ENCODE measurements around the gene CDC34.

CDC34 gene, protein sequence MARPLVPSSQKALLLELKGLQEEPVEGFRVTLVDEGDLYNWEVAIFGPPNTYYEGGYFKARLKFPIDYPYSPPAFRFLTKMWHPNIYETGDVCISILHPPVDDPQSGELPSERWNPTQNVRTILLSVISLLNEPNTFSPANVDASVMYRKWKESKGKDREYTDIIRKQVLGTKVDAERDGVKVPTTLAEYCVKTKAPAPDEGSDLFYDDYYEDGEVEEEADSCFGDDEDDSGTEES

DNA sequence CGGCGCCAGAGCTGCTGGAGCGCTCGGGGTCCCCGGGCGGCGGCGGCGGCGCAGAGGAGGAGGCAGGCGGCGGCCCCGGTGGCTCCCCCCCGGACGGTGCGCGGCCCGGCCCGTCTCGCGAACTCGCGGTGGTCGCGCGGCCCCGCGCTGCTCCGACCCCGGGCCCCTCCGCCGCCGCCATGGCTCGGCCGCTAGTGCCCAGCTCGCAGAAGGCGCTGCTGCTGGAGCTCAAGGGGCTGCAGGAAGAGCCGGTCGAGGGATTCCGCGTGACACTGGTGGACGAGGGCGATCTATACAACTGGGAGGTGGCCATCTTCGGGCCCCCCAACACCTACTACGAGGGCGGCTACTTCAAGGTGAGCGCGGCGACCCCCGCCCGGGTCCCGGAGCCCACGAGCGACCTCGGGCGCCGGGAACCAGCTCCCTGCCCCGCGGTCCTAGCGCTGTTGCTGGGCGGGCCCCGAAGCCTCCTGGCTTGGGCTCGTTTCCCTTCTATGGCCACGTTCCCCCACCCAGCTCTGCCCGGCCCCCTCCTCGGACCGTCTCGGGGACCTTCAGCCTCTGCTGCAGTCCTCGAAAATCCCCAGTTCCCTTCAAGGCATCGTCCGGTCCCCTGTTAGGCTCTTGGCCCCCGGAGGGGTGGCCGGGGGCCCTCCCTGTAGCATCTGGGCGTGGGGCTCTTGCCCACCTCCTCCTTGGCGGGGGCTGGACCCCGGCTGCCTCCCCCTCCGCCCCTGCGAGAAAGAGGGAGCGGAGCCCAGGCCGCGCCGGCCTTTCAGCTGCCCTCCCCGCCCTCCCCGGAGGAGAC is at the start of gene CDC34:
Gene CDC34, plus strand, starts transcription at position 8 of the 808 bp plus-strand sequence. Its CDS starts 172 bp downstream, at position 180.
- no peak for DNase-seq (ENCODE audit: low read depth in 2 of 3, low spot score in 2 of 3)

DNA sequence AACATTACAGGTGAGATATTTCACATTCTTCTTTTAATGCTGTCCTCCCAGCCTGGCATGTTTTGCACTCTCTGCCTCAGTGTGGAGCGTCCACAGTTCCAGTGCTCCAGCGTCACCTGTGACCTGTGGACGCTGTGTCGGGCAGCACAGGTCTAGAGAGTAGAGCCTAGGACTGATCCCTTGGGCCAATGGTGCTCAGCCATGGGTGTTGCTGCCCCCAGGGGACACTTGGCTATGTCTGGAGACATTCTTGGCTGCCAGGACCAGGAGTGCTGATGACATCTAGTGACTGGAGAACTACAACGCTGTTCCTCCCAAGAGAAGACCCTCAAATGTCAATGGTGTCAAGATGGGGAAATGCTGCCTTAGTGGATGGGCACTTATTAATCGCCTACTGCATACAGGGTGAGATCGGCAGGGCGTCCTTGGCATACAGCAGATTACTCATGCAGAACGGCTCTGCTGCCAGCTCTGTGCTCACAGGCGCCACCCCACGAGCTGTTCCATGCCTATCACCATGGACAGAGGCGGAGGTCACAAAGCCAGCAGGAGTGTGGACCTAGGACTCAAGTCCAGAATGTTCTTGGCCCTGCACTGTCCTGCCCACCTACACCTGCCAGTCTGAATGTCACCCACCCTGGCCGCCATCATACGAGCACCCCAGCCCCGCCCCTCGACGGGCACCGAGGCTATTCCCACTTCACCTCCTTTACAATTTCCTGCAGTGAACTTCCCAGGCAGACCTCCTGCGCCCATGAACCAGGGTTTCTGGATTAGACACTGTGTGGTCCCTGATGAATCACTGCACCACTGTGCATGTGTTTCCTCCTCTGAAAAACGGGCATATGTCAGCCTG is 49.1 kb upstream of the CDC34 start:
- DNase-seq (ENCODE audit: low read depth in 2 of 3, low spot score in 2 of 3), result no peak

DNA sequence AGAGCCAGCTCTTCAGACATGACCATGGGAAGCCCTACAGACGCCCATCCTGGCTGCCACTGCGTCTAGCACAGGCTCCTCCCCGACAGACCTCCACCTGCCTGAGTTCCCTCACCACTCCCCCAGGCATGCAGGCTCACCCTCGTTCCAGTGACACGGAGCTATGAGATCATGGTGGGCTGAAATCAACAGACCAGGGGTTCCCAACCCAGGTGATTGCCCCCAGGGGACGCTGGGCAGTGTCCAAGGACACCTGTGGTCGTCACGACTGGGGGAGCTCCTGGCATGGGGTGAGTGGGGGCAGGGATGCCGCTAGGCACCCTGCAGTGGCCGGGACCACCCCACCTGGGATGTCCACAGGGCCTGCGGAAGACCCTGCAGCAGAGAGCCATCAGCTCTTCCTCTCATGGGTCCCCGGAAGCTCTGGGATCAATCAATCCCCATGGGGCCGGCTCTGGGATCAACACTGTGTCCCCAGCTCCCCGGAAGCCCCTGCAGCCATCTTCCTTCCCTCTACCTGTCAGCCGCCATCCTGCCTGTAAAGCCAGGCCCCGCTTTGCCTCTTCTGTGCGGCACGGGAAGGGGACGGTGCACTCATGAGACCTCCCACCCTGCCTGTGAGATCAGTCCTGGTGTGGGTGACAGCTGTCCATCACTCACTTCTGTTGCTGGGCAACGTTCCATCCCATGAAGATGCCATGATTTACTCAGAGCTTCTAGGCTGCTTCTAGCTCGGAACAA is 48.1 kb upstream of the CDC34 start:
- no peak for DNase-seq (ENCODE audit: low read depth in 2 of 3, low spot score in 2 of 3)

DNA sequence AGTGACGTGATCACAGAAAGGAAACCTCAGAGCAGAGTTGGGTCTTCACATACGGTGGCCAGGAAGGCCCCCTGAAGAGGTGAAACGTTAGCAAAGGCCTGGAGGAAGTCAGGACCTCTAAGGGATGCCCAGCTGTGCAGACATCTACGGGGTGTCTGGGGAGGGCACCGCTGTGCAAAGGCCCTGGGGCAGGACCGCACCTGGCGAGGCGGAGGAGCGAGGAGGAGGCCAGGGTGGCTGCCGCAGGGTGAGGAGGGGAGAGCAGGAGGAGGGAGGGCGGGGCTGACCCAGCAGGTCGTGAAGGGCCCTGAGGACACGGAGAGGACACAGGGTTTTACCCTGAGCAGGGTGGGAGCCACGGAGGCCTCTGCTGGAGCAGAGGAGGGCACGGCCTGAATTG is 47.1 kb upstream of the CDC34 start:
- no peak for DNase-seq (ENCODE audit: low read depth in 2 of 3, low spot score in 2 of 3)

DNA sequence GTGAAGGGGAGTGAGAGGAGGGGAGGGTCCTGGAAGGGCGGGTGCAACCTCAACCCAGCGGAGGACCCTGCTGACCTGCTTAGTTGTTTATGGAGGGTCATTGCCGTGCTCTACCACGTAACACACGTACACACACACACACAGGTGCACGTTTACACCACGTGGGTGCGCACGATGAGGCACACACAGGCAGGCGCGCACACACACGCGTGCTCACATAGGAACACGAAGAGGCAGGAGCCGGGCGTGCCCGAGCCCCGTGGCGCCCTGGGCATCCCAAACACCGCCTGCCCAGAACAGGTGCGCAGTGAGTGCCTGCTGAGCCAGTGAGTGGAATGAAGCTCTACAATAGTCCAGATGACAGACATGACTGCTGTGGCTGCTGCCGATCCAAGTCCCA is 46.5 kb upstream of the CDC34 start:
- DNase-seq (ENCODE audit: low read depth in 2 of 3, low spot score in 2 of 3), result no peak

DNA sequence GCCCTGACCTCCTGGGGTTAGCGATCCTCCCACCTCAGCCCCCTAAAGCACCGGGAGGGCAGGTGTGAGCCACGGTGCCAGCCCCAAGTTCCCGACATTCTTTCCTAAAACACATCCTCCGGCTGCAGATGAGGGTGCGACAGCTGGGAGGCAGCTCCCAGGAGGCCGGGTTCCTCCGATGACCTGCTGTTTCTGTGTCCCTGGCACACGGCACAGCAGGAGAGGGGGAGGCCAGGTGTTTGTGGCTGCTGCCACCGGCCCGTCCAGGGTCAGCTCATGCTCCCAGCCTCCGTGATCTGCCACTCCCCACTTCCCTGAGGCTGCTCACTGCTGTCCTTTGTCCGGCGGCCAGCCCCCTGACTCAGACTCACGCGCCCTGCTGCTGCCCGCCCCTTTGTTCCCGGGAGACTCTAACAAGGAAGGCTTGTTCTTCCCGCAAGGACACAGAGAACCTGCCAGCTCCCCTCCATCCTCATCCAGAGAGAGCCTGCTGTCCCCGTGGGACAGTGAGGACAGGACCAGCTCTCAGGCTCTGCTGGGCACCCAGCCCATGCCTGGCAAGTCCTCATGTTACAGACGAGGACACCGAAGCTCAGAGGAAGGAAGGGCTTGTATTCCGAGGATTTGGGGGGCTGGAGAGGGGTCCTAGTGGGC is 45.9 kb upstream of the CDC34 start:
- no peak for DNase-seq (ENCODE audit: low read depth in 2 of 3, low spot score in 2 of 3)

DNA sequence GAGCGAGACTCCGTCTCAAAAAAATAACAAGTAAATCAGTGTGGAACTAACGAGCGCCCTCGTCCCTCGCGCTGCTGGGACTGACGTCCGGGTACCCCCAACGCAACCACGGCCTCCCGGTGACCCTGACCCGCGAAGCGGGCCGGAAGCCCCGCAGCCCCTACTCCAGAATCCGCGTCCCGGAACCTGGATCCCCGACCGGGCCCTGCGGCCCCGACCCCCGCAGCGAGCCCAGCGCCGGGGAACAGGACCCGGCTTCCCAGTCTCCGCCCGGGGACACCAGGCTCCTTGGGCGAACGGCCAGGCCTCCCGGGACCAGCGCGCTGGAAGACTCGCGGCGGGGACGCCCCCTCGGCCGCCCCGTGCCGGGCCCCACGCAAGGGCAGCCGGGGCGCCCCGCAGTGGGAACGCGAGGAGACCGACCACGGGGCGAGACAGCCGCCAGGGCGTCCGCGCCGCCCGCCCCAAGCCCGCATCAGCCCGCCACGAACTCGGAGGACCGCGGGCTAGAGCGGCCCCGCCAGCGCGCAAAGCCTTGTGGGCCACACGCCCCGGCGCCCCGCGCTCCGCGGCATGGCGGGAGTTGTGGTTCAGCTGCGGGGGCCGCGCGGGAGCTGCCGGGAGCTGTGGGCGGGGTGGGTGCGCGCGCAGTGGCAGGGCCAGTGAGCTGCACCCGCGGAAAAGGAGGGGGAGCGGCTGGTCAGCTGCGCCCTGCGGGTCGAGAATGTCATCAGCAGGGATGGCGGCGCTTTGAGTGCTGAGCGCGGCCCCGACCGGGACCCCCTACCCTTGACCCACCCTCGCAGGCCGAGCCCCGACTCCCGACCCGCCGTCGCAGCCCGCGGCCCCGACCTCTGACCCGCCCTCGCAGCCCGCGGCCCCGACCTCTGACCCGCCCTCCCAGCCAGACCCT is 42.8 kb upstream of the CDC34 start:
- DNase-seq (ENCODE audit: low read depth in 2 of 3, low spot score in 2 of 3), result peak; percentile 79 to 85 (median 84)

DNA sequence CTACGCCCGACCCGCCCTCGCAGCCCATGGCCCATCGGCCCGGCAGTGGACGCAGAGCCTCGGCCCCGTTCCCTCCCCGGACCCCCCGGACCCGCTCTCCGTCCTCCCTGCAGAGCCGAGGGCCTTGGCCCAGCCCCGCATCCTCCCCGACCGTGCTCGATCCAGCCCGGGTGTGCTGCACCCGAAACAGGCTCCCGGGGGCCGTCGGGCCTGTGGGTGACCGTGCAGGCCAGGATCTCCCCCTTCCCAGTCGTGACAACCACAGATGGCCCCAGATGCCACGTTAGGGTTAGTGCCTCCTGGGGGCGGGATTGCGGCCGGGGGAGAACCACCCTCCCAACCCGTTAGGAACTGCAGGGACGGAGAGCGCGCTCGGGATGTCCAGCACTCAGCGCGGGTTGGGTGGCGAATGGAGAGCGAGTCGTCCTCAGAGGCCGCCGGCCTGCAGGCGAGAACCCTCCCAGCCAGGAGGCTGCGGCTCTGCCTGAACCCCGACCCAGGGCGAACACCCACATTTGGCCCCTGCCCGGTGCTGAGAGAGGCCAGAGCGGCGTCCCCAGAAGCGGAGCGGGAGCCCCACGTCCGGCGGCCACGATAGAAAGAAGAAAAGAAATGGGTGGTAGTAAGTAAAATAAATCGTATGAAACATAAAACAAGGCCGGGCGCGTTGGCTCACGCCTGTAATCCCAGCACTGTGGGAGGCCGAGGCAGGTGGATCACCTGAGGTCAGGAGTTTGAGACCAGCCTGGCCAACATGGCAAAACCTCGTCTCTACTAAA is 42.0 kb upstream of the CDC34 start:
- no peak for DNase-seq (ENCODE audit: low read depth in 2 of 3, low spot score in 2 of 3)

DNA sequence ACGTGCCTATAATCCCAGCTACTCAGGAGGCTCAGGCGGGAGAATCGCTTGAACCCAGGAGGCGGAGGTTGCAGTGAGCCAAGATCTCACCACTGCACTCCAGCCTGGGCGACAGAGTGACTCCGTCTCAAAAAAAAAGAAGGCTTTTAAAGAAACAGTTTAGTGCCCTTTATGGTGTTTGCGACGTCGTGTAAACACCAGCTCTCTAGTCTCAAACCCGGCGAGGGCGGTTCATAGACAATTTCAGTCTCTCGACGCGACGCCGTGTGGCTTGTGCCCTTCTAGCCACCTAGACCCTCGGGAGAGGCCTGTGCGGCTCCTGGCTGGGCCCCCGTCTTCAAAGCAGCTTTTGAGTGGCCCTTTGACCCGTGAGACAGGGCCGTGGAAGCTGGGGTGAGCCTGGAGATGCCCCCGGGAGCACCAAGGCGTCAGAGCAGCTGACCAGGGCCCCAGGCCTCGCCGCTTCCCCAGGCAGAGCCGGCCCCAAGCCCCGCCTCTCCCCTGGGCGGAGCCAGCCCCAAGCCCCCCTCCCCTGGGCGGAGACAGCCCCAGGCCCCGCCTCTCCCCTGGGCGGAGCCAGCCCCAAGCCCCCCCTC is 40.3 kb upstream of the CDC34 start:
- no peak for DNase-seq (ENCODE audit: low read depth in 2 of 3, low spot score in 2 of 3)

DNA sequence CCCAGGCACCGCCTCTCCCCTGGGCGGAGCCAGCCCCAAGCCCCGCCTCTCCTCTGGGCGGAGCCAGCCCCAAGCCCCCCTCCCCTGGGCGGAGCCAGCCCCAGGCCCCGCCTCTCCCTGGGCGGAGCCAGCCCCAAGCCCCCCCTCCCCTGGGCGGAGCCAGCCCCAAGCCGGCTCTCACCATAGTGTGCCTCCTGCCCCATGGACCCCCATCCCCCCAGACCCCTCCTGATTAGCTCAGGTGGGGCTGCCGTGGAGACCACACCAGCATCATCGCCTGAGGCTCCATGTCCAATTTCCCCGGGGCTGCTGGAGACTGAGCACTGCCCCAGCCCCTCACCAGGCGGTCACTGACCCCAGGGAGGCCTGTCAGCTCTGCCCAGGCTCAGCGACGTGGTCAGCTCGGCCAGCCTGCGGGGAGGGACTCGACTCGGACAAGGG is 39.4 kb upstream of the CDC34 start:
- no peak for DNase-seq (ENCODE audit: low read depth in 2 of 3, low spot score in 2 of 3)

DNA sequence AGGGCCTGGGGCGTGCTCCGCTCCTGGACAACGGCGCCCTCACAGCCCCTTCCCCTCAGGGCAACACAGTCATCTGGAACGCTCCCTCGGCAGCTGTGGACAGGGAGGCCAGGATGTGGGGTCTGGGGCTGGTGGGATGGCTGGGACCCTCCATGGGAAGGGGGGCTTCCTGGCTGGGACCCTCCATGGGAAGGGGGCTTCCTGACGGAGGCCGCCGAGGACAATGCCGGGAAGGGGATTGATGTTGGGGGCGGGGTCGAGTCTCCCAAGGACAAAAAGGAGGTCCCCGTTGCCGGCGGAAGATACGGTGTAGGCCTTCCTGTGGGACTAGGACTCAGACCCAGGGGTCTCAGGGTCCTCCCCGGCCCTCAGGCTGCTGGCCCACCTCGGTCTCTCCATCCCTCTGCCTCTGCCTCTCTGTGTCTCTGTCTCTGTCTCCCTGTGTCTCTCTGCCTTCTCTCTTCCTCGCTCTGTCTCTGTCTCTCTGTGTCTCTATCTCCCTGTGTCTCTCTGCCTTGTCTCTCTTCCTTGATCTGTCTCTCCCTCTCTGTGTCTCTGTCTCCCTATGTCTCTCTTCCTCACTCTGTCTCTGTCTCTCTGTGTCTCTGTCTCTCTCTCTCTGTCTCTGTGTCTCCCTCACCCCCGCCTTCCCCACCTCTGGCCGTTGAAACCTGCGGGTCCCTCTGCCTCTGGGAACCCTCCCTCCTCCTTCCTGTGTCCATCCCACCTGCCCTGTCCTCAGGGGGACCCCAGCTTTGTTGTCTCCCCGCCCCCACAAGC is 38.0 kb upstream of the CDC34 start:
- DNase-seq (ENCODE audit: low read depth in 2 of 3, low spot score in 2 of 3), result no peak

DNA sequence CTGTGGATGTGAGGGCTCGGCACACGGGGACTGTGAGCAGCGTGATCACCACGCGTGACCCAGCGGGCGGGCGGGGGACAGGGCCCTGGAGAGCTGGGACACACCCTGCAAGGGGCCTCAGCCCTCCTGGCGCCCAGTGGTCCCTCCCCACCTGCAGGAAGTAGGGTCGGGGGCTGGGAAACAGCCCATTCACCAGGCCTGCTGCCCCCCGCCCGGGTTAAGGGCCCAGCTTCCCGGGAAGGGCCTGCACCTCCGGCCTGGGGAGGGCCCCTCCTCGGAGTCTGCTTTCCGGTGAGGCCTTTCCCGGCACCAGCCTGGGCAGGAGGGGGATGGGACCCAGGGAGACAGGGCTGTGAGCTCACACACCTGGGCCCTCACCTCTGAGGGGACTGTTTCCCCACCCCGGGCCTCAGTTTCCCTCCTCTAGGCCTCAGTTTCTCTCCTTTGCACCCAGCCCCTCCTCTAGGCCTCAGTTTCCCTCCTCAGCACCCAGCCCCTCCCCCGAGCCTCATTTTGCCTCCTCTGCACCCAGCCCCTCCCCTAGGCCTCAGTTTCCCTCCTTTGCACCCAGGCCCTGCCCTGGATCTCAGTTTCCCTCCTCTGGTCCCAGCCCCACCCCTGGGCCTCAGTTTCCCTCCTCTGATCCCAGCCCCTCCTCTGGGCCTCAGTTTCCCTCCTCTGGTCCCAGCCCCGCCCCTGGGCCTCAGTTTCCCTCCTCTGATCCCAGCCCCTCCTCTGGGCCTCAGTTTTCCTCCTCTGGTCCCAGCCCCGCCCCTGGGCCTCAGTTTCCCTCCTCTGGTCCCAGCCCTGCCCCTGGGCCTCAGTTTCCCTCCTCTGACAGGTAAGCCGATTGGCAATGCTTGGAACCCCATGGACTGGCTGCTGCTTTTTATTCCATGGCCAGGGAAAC is 37.1 kb upstream of the CDC34 start:
- DNase-seq (ENCODE audit: low read depth in 2 of 3, low spot score in 2 of 3), result no peak

DNA sequence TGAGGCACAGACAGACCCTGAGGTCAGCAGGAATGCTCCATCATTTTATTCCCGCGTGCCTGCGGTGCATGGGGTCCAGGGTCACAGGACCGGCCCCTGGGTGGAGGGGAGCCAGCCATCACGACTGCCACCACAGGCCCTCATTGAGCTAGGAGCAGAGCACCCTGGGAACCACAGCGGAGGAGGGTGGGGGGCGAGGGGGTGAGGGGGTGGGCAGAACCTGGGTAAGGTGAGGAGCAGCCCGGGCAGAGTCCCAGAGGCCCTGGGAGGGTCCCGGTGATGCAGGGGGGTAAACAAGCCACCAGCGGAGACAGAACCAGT is 36.5 kb upstream of the CDC34 start:
- no peak for DNase-seq (ENCODE audit: low read depth in 2 of 3, low spot score in 2 of 3)

DNA sequence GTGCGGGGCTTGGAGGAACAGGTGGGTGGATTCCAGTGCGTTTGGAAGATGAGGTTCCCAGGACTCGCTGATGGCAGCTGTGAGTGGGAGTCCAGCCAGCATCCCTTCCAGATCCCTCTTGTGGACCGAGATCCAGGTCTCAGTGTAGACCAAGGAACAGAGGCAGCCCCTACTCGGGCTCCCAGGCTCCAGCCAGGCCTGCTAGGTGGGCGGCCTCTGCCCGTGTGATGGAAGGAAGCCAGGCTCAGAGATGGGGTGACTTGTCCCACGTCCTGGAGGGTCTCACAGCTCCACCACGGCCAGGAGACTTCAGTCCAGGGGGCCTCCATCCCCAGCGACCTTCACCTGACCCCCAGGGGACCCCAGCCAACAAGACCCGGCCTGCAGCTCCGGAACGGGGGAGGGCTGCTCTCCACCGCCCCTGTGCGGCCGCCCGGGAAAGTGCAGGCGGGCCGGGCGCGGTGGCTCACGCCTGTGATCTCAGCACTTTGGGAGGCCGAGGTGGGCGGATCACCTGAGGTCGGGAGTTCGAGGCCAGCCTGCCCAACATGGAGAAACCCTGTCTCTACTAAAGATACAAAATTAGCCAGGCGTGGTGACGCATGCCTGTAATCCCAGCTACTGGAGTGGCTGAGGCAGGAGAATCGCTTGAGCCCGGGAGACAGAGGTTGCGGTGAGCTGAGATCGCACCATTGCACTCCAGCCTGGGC is 36.0 kb upstream of the CDC34 start:
- DNase-seq (ENCODE audit: low read depth in 2 of 3, low spot score in 2 of 3), result peak; percentile 38 to 52 (median 42)

DNA sequence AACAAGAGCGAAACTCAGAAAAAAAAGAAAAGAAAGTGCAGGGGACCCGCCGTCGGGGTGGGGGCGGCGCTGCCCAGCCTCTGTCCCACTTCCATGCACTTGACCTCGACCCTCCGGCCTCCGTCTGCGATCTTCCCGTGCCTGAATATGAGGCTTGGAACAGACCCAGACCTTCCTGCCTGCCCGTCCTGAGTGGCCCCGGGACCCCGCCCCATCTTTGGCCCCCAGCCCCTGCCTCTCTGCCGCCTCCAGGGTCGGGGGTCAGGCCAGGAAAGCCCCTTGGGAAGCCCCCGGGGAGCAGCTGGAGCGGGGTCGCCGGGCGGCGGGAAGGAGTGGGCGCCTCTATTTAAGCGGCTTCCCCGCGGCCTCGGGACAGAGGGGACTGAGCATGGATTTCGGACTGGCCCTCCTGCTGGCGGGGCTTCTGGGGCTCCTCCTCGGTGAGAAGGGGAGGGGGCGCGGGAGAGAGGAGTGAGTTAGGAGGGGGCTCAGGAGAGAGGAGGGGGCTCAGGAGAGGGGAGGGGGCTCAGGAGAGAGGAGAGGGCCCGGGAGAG is 35.4 kb upstream of the CDC34 start, which contains the start of gene MADCAM1:
Gene MADCAM1, plus strand, starts transcription at position 375 of the 554 bp plus-strand sequence. Its CDS starts 14 bp downstream, at position 389.
- DNase-seq (ENCODE audit: low read depth in 2 of 3, low spot score in 2 of 3), result no peak

DNA sequence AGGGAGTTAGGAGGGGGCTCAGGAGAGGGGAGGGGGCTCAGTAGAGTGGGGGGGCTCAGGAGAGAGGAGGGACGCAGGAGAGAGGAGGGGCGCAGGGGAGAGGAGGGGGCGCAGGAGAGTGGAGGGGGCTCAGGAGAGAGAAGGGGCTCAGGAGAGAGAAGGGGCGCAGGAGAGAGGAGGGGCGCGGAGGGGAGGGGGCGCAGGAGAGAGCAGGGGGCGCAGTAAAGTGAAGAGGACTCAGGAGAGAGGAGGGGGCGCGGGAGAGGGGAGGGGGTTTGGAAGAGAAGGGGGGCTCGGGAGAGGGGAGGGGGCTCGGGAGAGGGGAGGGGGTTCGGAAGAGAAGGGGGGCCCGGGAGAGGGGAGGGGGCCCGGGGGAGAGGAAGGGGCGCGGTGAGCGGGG is 34.6 kb upstream of the CDC34 start:
- no peak for DNase-seq (ENCODE audit: low read depth in 2 of 3, low spot score in 2 of 3)
